DMS53 (cell line): ENCODE data around the gene ADH5.
"Not testable (repeated sequence)": the region's sequence is repeated elsewhere in the genome, so short reads cannot be mapped to it uniquely, and the experiment has no call there.

Source experiments
- DNase-seq: peaks from one replicate; lab custom pipeline; 2025; lab: John Stamatoyannopoulos, UW

ADH5 gene

DNA sequence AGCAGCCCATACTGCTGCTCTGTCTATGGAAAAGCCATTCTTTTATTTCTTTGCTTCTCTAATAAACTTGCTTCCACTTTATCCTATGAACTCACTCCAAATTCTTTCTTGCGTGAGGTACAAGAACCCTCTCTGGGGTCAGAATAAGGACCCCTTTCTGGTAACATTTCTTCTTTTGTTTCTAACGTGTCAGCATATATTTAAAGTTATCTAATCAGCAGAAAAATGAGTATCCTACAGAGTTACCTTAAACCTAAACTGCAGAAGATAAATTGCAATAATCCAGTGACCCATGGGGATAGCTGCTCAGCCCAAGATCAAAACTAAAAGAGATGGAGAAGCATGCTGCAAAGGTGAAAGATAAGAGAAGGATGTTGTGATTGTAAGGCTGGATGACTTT, 4.0 kb downstream of the ADH5 start:
- no peak for DNase-seq

DNA sequence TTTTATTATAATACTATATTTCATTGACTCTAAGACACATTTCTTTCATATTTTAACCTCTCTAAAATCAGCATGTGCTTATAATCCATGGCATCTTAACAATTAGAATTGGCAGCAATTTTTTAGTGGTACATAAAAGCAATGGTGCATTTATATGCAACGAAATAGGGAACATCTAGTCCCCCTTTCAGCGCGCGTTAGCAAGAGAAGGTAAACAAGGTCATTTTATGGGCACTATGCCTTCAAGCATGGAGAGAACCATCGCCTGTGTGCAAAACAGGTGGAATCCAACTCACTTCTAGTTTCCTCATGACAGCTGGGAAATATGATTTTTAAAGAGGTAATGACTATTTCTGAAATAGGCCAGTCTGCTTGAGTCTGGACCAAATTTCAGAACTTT, 6.4 kb downstream of the ADH5 start:
- DNase-seq: no peak

DNA sequence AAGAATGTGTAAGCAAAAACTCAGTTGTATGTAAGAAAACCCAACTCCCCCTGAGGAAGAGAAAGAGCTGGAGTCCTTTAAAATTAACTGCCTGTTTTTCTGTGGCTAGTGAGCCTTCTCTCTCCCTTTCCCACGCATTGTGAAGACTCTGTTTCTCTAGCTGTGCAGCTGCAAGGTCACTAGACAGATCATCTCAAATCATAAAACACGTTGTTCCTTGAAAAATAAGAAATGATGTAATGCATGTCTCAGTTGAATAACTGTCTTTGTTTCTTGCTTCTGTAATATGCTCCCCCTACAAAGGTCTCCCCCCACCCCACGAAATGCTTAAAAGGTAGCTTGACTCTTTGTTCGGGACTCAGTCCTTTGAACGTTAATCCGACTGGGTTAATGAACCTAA, 7.7 kb downstream of the ADH5 start:
- DNase-seq: not testable (repeated sequence)

DNA sequence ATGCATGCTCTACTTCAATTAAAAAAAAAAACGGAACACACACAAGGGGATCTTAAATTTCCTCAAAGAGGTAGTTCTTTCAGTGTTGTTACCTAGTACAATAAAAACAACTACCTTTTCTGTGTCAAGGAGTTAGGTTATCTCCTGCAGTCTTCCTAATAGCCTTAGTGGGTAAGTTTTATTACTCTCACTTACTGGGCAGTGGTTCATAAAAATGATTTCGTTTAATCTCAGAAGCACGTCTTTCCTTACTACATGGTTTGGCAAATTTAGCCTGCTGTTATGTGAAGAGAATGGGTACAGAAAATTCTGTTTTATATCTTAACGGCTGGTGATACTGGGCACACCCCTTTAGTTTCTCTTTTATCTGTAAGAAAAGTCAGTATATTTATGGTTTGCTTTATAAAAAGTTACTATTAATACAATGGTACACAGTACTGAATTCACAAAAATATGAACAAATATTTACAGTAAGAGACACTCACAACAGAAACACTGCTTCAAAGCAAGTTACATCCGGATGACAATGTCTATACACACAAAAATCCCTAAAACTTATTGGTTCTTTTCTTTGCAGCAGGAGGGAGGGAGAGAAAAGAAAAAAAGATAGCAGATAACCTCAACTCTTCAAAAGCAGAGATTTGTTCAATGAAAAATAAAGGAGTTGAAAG, 8.8 kb downstream of the ADH5 start:
- no peak for DNase-seq

DNA sequence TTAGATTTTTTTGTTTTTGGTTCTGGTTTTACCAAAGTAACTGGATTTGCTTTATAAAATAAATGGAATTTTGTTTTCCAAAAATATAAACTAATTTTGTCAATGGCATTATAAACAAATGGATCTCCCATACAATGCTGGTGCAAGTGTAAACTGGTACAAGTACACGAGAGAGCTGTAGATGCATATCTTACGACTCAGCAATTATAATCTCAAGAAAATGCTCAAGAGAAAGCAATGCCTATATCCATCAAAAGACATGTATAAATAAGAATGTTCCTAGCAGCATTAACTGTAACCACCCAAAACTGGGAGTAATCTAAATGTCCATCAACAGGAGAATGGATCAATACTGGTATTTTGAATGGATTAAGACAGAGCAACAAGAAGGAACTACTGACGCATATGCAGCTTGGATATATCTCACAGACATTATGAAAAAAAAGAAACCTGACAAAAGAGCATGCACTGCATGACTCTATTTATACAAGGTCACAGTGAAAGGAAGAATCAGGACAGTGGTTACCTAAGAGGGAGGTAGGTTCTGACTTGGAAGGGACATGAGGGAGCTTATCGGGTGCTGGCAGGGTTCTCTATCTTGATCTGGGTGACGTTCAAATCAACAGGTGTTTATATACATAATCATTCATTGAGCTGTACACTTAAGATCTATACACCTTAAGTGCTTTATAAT, 9.5 kb downstream of the ADH5 start:
- no peak for DNase-seq

DNA sequence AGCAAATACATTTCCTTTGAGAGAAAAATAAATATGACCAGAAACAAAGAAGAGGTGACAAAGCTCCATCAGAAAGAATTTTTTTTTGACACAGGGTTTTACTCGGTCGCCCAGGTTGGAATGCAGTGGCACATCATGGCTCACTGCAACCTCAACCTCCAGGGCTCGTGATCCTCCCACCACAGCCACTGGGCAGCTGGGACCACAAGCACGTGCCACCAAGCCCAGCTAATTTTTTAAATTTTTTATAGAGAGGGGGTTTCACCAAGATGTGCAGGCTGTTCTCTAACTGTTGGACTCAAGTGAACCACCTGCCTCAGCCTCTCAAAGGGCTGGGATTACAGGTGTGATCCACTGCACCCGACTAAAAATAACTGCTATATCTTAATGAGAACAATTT, 10.3 kb downstream of the ADH5 start:
- DNase-seq: no peak

DNA sequence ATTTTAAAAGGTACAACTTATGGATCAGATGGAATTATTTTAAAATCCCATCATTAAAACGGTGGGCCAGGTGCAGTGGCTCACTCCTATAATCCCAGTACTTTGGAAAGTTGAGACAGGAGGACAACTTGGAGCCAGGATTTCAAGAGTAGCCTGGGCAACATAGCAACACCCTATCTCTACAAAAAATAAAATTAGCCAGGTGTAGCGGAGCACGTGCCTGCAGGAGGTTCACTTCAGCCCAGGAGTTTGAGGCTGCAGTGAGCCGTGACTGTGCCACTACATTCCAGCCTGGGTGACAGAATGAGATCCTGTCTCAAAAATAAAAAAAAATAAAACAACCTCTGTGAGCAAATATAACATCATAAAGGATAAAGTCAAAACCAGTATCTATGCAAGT, 11.4 kb downstream of the ADH5 start:
- no peak for DNase-seq

DNA sequence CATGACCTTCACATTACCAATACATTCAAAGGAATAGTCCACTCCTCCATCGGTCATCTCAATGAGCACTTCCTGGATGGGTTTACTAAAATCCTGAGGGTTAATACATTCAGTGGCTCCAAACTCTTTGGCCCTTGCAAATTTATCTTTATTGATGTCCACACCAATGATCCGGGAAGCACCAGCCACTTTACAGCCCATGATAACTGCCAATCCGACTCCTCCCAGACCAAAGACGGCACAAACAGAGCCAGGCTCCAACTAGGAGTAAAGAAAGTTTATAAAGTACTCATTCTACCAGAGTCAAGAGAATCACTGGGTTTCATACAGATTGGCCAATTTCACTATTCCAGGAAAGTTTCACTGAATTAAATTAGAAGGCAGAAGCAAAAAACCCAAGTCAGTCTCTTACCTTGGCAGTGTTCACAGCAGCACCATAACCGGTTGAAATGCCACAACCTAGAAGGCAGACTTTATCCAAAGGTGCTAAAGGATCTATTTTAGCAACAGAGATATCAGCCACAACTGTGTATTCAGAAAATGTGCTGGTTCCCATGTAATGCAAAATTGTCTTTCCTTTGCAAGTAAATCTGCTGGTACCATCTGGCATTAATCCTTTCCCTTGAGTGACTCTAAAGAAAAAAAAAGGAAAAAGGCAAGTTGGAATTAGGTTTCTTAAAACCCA, 12.2 kb downstream of the ADH5 start:
- no peak for DNase-seq

DNA sequence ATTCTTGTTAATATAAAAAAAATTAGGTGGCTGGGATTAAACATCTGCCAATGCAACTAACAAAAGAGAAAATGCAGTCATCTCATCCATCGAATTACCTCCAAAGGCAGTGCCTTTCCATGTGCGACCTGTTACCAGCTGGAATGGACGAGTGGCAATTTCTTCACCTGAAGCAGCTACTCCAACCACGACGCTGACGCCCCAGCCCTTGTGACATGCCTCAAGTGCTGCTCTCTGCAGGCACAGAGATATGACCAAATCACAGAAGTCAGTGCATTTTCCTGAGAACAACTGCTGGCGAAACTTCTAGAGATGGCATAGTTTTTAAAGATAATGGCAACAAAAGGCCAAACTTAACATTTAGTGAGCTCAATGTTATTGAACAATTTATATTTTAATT, 13.8 kb downstream of the ADH5 start:
- no peak for DNase-seq

DNA sequence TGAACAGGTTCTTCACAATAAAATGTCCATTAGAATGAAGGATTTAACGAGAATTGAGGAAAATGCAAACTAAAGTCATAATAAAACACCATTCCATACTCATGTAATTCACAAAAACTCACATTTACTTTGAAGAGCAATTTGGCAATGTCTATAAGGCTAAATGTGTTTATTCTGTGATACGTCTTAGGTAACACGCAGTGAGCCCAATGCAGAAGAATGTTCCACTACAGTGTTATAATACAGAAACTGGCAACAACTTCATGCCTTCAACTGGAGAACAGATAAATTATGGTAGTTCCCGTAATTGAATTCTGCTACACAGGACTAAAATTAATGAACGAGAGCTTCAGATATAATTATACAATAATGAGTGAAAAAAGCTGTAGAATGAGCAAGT, 17.4 kb downstream of the ADH5 start:
- no peak for DNase-seq

DNA sequence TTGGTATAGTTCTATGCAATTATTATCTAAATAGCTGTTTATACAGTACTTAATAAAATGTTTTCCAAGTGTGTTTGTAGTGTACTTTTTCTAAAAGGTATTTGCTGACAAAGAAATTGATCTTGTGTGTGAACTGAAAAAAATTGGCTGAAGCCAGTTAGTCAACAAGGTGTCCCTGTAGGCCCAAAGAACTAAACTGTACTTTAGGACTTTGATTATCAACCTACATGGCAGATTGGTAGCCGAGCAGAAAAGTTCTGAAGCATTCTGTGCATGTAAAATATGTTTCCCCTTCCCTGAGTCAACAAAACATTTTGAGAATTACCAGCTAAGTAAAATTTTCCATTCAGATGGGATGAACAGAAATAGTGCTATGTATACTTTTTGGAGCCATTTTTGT, 21.0 kb downstream of the ADH5 start:
- no peak for DNase-seq

DNA sequence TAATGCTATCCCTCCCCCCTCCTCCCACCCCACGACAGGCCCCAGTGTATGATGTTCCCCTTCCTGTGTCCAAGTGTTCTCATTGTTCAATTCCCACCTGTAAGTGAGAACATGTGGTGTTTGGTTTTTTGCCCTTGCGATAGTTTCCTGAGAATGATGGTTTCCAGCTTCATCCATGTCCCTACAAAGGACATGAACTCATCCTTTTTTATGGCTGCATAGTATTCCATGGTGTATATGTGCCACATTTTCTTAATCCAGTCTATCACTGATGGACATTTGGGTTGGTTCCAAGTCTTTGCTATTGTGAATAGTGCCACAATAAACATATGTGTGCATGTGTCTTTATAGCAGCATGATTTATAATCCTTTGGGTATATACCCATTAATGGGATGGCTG, 23.1 kb downstream of the ADH5 start:
- not testable (repeated sequence) for DNase-seq

DNA sequence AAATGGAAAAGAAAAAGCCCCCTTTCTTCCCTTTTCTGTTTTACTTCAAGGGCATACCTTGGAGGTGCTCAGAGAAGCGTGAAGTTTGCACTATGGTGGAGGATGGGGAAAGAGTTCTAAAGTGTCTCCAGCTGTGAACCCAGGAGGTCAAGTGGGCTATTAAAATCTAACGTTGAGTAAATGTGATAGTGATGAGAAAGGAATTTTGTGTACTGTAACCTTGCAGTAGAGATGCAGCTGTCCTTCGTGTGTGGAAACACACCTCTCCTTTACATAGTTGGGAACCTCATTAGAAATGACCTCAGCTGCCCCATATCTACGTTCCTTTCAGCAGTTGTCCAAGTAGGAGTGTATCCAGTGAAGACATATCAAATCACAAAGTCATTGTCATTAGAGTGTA, 26.5 kb downstream of the ADH5 start:
- DNase-seq: peak; percentile 65

DNA sequence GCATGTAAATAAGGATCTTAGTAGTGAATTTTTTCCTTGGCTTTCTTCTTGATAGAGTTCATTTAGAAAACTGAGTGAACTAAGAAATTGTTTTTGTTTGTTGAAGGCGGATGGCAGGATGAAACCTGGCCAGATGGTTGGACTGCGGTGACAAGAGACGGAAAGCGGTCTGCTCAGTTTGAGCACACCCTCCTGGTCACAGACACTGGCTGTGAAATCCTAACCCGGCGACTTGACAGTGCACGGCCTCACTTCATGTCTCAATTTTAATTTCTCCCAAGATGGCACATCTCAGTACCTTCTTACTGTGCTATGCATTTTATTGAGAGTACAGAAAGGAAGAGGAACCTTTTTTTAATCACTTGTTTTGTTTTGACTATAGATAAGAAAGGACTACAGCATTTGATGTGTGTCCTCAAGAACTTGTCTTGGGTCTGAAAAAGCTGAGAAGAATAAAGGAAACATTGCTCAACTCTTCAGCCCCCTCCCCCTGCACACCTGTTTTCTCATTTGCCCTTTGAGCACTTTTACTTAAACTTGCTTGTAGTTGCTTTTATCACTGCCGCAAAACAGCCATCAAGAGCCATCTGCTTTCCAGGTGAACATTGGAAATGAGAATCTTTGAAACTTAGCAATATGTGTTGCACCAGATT, 27.4 kb downstream of the ADH5 start:
- no peak for DNase-seq

DNA sequence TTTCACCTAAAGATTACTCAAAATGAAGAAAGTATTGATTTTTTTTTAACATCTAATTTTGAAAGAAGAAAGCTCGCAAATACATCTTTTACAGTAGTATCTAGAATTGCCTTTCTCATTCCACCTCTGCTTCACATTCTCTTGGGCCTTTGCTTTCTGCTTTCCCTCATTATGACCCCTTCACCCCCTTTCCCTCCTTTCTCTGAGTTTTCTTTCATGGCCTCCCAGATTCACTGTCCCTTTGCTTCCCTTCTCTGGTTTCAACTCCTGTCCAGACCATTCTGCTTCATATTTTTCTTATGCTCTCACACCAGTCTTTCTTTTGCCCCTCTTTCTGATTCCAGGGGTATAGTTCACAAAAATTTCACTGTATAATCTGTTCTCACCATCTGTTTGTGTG, 29.0 kb downstream of the ADH5 start:
- no peak for DNase-seq

DNA sequence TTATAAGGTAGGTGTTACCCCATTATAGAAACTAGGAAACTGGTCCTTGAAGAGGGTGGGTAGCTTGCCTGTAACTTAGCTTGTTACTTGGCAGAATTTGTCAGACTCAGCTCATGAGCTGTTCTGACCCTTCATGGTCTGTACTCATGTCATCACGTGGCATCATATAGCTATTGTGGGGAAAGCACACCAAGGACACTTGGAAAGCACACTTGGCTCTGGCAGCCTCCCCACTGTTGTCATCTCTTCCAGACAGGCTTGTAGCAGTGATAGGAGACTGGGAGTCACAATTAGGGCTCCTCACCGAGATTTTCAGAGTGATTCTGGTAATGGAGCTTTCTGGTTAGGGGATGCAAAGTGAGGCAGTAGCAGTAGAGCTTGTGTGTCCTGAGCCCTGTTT, 30.4 kb downstream of the ADH5 start:
- no peak for DNase-seq

DNA sequence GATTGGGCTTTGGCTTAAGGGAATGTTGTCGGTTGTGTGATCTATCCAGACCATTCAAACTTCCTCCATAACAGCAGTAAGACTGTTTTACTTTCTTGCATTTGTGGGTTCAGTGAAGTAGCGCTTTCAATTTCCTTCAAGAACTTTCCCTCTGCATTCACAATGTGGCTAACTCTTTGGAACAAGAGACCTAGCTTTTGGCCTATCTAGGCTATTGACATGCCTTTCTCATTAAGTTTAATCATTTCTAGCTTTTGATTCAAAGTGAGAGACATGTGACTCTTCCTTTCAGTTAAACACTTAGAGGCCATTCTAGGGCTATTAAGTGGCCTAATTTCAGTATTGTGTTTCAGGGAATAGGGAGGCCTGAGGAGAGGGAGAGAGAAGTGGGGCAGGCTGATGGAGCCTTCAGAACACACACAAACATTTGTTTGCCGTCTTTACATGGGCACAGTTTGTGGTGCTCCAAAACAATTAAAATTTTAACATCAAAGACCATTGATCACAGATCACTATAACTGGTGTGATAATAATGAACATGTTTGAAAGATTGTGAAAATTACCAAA, 34.1 kb downstream of the ADH5 start:
- DNase-seq: no peak

DNA sequence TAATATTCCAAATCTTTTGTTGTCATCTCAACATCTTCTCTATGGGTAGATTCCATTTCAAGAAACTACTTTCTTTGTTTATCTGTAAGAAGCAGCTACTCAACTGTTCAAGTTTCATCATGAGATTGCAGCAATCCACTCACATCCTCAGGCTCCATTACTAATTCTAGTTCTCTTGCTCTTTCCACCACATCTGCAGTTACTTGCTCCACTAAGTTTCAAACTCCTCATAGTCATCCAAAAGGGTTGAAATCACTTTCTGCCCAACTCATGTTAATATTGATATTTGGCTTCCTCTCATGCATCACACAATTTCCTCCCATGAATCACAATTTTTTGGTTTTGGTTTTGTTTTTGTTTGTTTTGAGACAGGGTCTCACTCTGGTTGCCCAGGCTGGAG, 35.7 kb downstream of the ADH5 start:
- DNase-seq: no peak

DNA sequence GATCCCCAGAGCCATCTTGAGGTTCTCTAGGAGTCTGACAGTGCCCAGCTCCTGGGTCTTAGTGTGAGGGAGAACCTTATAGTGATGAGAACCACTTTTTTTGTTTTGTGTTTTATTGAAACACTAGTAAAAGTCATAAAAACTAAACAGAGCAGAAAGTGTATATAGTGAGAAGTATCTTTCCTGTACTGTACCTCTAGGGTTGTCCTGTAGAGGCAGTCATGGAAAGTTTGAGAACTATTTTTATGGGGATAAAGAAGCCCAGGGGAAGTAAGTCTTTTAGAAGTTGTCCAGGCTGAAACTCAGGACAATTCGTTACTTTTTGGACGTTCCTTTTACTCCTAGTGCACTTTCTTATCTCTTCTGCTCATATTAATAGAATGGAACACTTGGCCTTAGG, 40.9 kb downstream of the ADH5 start:
- no peak for DNase-seq

DNA sequence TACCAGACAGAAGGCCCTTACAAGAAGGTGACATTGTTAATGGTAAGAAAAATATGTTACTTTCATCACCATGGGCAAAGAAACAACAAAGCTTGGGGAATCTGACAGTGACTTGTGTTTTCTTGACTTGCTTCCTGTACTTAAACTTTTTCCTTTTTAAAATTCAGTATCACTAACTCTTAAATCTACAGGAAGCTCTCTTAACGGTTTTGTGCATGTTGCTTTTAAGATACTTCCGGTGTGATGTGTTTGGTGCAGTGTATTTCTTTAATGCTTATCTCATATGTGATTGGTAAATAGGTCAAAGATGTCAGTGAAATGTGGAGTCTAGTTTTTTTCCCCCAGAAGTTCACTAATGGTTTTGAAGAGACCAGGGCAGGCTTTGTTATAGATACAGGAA, 45.2 kb downstream of the ADH5 start:
- no peak for DNase-seq

DNA sequence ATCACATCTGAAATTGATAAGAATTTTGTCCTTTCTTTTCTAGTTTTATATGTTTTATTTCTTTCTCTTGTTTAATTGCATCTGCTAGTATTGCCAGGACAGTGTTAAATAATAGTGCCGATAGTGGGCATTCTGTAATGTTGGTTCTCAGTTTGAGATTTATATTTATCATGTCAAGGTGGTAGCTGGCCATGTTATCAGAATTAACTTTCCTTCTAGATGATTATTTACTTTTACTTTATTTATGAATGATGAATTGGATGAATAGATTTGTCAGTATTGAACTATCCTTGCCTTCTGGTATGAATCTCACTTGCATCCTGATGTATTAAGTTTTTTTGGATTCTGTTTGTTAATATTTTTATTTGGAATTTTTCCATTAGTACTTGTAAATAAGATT, 50.4 kb downstream of the ADH5 start:
- peak; percentile 6 for DNase-seq

DNA sequence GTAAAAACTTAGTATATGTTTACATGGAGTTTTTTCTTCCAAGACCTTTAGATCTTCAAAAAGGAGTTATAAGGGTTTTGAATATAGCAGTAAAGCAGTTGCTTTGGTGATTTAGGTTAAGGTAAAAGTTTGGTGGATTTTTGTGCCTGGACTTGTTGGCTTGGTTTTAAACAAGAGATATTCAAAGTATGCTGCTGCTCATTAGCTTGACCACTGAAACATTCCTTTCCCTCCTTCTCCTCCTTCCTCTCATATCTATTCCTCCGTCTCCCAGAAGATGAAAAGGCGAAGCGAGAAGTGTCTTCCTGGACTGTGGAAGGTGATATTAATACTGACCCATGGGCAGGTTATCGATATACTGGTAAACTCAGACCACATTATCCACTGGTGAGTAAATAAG, 54.6 kb downstream of the ADH5 start:
- no peak for DNase-seq

DNA sequence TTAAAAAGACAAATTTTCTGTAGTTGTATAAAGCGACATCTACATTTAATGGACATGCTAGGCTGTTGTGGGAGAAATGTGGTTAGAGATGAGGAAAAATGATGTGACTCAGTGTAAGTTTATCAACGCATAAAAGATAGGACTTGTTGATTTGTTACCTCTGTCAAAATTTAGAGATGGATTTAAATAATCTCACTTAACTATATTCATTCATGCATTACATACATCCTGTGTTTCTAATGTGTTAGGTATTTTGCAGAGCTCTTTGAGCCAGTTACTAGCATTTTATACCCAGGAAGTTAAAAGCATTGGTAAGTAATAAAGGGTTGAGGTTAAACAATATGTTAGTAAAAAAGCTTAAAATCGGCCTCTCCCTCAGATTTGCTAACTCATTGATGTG, 58.7 kb downstream of the ADH5 start:
- DNase-seq: no peak
